HG03565 (cell line): ENCODE data around the gene RGS14.
"Not testable (repeated sequence)": the region's sequence is repeated elsewhere in the genome, so short reads cannot be mapped to it uniquely, and the experiment has no call there.

Experiments
- ATAC-seq: cut with Tn5 transposase; IDR thresholded peaks from one replicate; pipeline ENCODE4 v1.9.1; 2021; ENCODE audit warnings: mild to moderate bottlenecking, moderate library complexity; ENCODE audit not compliant: unreplicated experiment

Gene RGS14

DNA sequence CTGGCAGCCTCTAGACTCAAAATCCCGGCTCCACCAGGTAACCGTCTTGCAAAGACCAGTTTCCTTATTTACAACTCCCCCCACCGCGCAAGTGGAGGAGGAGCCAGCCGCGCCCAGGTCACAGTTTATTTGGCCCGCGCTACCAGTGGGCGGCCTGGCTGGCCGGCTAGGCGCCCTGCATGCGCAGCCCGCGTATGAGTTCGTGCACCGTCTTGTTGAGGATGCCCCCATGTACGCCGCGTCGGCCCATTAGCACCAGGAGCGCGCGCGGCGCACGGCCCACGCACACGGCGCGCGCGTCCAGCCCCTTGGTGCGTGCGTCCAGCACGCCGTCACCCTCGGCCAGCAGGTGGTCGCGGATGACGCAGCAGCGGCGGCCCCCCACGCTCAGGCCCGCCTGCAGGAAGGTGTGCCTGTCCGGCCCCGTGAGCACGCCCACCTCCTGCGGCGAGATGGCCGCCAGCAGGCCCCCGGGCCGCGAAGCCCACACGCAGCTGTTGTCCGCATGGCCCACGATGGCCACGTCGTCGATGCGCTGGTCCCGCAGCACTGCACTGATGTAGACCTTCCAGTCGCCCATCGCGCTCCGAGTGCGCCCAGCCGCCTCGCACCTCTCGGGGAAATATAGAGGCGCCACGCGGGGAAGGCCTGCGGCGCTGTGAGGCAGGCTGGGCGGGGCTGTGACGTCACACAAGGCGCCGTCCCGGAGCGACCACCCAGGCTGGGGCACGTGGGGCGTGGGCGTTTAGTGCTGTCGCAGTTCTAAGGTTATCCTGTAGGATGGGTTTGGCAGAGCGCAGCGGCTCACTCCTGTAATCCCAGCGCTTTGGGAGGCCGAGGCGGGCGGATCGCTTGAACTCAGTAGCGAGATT, 42.5 kb downstream of the RGS14 start, which contains the start of gene PFN3:
Gene PFN3 (minus strand): TSS at position 665 of the 872 bp plus-strand sequence. CDS start 85 bp downstream, at position 580.
- no peak for ATAC-seq

DNA sequence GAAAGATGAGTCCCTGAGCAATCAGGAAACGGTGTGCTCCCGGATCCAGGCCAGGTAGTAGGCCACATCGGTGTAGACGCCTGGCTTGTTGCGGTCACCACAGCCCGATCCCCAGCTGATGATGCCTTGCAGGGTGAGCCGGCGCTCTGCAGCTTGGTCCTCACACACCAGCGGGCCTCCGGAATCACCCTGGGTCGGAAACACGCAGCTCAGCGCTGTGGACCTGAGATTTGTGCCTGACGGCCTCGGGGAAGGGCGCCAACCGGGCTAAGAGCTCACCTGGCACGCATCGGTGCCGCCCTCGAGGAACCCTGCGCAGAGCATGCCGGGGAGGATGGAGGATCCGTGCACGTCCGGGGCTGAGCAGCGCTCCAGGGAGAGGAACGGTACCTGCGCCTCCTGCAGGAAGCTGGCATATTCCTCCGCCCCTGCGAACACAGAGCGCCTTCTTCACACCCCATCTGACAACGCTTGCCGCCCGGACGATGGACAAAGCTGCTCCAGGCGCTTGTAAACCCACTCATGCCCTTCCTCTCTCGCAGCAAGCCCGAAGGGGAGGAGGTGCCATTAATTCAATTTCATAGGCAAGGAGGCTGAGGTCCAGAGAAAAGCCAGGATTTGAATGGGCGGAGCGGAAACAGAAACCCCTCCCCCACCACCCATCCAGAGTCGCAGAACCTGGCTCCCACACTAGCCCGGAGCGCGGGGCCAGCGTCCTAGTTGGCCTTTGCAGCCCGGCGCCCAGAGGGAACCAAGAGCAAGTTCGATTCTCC, 44.7 kb downstream of the RGS14 start:
- no peak for ATAC-seq

DNA sequence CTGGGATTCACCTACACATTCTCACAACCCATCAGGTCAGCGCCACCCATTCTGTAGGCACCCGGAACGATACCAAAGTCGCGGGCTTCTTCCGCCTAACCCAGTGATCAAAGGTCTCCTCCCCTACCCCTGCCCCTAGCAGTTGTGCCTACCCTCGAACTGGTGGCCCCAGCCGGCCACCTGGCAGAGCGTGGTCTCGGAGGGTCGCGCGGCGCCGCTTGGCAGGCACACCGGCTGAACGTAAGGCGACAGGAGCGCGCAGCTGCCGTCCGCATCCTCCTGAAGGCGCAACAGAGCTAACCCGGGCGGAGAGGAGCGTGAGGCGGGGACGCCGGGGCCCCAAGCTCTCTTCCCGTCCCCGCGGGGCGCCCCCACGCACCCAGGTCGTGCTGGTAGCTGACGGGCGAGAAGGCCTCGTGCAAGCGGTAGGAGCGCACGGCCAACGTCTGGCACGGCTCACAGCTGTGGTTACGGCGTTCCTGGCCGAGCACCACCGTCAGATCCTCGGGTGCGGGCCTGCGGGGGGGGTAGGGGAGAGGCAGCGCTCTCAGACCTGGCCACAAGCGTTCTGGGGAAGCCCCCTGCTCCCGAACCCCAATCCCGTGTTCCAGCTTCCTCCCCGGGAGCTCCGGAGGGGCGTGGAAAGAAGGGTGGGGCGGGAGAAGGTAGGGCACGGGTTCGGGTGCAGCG, 45.5 kb downstream of the RGS14 start:
- ATAC-seq = no peak

DNA sequence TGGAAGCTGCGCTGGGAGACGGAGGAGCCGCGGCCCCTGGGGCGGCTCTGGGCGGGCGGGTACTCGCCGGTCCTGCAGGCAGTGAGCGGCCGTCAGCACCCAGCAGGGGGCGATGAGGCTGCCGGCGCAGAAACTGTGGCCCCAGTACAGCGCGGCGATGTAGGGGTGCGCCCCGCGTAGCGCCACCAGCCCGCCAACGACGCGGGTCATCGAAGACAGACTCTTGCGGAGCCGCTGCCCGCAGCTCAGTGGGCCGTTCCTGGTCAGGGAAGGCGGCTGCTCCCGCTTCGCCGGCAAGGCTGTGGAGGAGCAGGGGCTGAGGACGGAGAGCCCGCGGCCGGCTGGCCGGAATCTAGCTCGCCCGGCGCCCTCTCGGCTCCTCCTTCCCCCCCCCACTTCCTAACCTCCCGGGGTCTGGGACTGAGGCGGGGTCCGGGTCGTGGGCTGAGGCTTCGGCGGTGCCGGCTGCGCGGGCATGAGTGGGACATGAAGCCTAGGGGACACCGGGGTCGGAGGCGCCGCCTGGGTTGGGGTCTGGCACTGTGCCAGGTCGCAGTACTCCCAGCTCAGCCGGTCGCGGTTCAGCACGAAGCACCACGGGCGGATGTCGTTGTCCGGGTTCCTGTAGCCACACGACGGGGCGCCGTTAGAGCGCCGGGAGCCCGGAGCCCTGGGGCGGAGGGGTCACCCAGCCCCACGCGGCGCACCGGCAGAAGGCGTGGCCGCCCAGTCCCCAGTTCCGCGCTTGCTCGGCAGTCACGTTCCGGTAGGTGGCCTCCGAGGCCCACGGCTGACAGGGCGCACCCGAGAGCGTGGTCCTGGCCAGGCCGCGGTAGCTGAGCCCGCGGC, 46.3 kb downstream of the RGS14 start:
- peak; percentile 51 for ATAC-seq

DNA sequence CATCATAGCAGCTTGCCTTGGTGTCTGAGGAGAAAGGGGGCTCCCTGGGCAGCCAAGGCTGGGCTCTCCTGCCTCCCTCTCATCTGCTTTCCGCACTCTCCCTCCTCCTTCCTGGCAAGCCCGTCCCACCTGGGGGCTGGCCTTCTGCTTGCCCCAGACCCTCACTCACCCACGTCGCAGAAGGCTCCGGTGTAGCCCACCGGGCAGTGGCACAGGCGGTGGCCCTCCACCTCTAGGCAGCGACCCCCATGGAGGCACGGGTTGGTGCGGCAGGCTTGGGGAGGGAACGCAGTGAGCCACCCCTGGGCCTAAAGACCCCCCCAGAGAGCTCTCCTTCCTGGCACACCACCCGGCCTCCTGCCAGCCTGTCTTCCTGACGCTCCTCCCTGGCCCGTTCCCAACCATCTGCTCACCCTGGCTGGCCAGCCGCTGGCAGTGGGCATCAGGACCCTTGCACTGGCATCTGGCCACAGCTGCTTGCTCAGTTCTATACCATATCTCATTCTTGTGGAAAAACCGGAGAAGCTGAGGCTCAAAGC, 47.0 kb downstream of the RGS14 start:
- no peak for ATAC-seq

DNA sequence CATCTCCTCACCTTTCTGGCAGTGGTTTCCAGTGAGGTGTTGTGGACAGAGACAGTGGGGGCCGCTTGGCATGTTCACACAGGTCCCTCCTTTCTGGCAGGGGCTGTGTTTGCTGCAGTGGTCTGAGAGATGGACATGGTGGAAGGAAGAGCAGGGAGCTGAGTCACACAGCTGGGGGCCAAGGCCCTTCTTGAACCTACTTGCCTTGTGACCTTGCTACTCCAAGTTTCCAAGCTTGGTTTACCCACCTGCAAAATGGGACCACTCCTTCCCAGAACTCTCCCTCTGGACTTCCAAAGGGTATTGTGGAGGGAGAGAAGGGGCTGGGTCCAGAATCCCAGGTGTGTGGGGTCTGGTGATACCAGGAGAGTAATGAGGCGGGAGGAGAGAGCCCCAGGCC, 47.6 kb downstream of the RGS14 start:
- no peak for ATAC-seq

DNA sequence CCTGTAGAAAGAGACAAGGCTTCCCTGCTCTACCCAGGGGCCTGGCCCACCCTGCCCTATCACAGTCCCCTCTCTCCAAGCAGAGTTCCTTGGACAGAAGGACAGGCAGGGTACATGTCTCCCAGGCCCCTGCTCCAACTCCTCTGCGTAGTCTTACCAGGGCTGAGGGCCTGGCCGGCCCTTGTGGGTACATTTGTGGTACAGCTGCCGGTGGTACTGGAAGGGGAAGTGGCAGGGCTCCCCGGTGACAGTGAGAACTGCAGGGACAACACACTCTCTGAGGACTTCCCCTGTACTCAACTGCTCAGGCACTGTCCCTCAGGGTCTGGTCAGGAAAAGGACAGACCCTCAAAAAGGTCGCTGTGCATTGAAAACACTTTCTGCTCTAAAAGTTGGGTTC, 48.1 kb downstream of the RGS14 start:
- ATAC-seq = no peak

DNA sequence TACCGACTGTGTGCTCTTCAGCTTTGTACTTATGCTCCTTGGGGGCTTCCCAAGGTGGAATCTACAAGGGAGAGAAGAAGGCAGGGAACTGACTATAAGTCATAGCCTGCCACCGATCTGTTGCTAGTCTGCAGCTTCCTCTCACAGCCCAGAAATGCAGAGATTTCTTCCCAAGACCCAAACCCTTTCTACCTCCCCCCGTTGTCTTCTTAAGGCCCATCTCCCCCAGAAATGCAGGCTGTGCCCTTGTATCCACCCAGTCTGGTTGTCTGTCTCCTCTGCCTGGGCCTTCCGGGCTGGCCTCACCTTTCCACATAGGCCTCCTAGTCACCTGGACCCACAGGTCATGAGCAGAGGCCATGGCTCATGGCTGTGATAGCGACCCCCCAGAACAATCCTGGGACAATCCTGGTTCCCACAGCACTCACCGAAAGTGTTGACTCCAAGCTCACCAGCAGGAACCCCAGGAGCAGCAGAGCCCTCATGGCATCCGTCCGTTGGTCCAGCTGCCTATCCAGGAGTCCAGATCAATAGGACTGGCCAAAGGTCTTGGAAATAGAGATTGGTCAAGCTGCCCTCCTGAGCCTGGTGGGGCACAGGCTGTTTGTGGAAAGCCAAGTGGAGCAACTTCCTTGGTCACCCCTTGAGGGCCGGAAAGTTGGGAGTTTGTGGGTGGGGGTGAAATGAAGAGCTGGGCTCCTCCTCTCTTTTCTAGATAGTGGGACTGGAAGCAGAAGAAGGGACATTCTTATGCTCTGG, 51.5 kb downstream of the RGS14 start, which contains the start of gene F12:
Gene F12 (minus strand): TSS at position 522 of the 759 bp plus-strand sequence. CDS start 37 bp downstream, at position 485.
- ATAC-seq = no peak

DNA sequence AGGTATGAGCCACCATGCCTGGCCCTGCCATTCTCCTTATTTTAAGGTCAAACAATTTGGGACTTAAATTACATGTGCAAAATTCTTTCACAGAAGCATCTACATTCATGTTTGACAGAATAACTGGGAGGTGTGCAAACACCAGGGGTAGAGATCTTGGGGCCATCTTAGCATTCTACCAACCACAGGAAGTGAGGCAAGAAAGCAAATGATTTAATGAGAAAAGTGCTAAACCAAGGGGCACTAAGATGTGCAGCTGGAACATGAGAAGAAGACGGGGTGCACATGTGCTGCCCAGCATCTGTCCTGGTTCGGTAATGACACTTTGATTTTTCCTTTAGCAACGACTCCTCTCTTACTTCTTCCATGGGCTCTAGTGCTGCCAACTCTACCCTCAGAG, 52.9 kb downstream of the RGS14 start:
- no peak for ATAC-seq

DNA sequence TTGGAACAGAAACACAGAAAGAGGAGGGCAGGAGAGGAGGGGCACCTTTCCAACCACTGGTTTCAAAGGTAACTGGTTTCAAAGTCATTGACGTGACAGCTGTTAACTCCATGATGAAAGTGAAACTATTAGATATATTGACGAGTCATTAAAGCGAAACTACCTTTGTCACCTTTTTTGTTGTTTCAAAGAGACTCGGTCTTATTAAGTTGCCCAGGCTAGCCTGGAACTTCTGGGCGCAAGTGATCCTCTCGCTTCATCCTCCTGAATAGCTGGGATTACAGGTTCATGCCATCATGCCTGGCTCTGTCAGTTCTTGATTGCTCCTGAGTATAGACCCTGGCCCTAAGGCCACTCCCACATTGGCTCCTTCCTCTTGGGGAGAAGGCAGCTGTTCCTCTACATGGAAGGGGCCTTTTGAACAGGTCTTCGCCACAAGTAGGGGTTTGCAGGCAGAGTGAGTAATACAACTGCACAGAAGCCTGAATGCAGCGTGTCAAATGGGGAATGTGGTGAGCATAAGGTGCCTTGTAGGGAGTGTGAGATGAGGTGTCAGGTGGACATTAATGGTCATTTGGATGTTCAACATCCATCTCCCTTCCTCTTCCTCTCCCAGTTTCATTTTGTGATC, 55.0 kb downstream of the RGS14 start:
- ATAC-seq = peak; percentile 73

DNA sequence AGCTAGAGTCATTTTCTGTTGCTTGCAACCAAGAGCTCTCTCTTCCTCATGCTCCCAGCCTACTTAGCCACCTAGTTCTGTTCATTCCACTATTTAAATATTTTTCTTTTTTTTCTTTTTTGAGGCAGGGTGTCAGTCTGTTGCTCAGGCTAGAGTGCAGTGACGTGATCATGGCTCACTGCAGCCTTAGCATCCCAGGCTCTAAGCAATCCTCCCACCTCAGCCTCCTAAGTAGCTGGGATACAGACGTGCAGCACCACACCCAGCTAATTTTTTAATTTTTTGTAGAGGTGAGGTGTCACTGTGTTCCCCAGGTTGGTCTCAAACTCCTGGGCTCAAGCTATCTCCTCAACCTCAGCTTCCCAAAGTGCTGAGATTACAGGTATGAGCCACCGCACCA, 56.8 kb downstream of the RGS14 start:
- no peak for ATAC-seq

DNA sequence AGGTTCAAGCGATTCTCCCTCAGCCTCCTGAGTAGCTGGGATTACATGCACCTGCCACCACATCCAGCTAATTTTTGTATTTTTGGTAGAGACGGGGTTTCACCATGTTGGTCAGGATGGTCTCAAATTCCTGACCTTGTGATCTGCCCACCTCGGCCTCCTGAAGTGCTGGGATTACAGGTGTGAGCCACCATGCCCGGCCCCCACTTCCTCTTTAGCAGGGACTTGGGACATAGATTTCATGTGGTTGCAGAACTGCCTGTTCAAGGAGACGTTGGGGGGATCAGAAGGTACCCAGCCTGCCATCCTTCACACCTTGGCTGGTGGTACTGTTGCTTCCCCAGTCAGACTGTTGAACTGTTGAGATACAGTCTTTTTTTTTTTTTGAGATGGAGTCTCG, 59.4 kb downstream of the RGS14 start:
- not testable (repeated sequence) for ATAC-seq

DNA sequence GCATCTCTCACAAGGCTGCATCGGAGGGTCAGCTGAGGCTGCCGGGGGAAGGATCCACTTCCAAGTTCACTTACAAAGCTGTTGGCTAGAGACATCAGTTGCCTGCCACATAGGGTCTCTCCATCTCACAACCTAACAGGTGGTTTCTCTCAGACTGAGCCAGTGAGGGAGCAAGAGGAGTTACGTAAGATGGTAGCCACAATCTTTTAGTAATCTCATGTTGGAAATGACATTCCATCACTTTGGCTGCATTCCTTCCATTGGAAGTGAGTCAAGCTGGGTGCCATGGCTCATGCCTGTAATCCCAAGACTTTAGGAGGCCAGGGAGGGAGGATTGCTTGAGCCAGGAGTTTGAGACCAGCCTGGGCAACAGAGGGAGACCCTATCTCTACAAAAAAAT, 61.3 kb downstream of the RGS14 start:
- ATAC-seq = no peak

DNA sequence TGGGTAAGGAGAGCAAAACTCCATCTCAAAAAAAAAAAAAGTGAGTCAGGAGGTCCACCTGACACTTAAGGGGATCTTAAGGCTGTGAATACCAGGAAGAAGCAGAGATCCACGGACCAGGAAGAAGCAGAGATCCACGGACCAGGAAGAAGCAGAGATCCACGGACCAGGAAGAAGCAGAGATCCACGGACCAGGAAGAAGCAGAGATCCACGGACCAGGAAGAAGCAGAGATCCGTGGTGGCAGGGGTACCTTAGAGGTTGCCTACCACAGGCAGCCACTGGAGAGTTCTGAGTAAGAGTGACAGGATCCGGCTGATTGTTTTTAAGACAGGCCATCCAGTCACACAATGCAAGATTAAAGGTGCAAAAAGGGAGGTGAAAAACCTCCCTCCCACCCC, 62.7 kb downstream of the RGS14 start:
- ATAC-seq = not testable (repeated sequence)

DNA sequence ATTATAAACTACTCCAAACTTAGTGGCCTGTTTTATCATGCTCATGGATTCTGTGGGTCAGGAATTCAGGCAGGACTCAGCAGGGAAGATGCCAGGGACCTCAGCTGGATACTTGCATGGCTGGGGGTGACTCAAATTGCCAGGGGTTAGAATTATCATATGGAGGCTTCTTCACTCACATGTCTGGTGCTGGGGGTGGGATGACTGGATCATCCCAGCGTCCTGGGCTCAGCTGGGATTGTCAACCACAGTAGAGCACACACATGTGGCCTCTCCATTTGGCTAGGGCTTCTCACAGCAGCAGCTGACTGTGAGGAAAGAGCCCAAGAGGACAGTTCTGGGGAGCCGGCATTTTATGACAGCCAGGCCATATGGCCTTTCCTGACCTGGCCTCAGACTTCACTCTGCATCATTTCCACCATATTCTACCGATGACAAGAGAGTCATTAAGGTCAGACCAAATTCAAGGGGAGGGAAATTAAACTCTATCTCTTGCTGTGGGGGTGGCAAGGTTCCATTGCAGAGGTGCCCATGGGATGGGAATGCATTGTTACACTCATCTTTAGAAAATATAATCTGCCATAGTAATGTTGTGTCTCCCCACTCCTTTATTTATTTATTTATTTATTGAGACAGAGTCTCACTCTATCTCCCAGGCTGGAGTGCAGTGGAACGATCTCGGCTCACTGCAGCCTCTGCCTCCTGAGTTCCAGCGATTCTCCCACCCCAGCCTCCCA, 63.5 kb downstream of the RGS14 start:
- ATAC-seq = no peak
